ENCODE data around the gene HCN3.
"Not testable (repeated sequence)": the region's sequence is repeated elsewhere in the genome, so short reads cannot be mapped to it uniquely, and the experiment has no call there.

The HCN3 gene

DNA sequence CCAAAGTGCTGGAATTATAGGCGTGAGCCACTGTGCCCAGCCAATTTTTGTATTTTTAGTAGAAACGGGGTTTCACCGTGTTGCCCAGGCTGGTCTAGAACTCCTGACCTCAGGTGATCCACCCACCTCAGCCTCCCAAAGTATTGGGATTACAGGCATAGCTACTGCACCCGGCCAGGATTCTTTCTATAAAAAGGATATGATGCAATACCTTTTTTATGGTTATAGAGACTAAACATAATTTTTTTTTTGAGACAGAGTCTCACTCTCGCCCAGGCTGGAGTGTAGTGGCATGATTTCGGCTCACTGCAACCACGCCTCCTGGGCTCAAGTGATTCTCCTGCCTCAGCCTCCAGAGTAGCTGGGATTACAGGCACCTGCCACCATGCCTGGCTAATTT, 51.6 kb downstream of the HCN3 start:
- not testable (repeated sequence) for DNase-seq

GRCh38 chr1:155329980-155330598, 52.8 kb downstream of the HCN3 start:
- DNase-seq: no peak

- DNase-seq: no peak
These were observed 57.7 kb downstream of the HCN3 start for GRCh38 chr1:155334962-155335361.
